Body of pancreas (tissue), 4 donors: ENCODE data around the gene ADAMTS16. TPM values are rescaled to one million over a fixed set of nuclear protein-coding genes. Genes with fewer than 3 reads are reported as not detected.

Experiments used
- ATAC-seq: fragments of 150-250 bp; one replicate; pipeline ENCODE4 v1.9.1; 2016
- DNase-seq, 4 donors: peaks; one replicate each; pipeline ENCODE4 v3.0.0-alpha.2; 2019
- H3K27ac ChIP-seq, 4 donors: fragments of 200-600 bp; sonication (generic); 1 replicate in 3 of 4; 2 replicates in 1 of 4; pipeline versions ENCODE4 v1.5.1 to v1.6.1; 2016 to 2019; ENCODE audit warnings: mild to moderate bottlenecking in 1 of 4, mixed read lengths in 1 of 4, moderate library complexity in 1 of 4
- H3K27me3 ChIP-seq, 2 donors: fragments of 200-600 bp; sonication (generic); one replicate each; pipeline ENCODE4 v1.6.0; 2016; ENCODE audit warnings: mild to moderate bottlenecking in 1 of 2
- H3K36me3 ChIP-seq, 2 donors: fragments of 200-600 bp; sonication (generic); replicated peaks in 1 of 2; 2 replicates each; pipeline ENCODE4 v1.5.1; 2016; ENCODE audit warnings: low read depth in 2 of 2; ENCODE audit not compliant: insufficient read depth in 1 of 2
- H3K4me1 ChIP-seq: fragments of 200-600 bp; sonication (generic); one replicate; pipeline ENCODE4 v1.6.0; 2016
- H3K4me3 ChIP-seq, 2 donors: fragments of 200-600 bp; sonication (generic); 1 replicate in 1 of 2; 2 replicates in 1 of 2; pipeline ENCODE4 v1.5.1; 2016 to 2019
- H3K9me3 ChIP-seq, 3 donors: fragments of 200-600 bp; sonication (generic); 1 replicate in 2 of 3; 2 replicates in 1 of 3; pipeline ENCODE4 v1.5.1; 2016
- CTCF ChIP-seq, 7 experiments: fragments of 450-650 bp in 4 of 7; fragments of 200-600 bp in 3 of 7; sonication (generic) in 3 of 7; IDR thresholded peaks; one replicate each; pipeline ENCODE4 v1.5.1; 2016 to 2019; ENCODE audit warnings: antibody characterized with exemption in 7 of 7
- POLR2A ChIP-seq, 3 donors: fragments of 450-650 bp; IDR thresholded peaks; one replicate each; pipeline ENCODE4 v1.6.1; 2016; ENCODE audit warnings: antibody characterized with exemption in 3 of 3, mild to moderate bottlenecking in 2 of 3
- WGBS, 2 donors: methylation state at CpG; one replicate each; pipeline ENCODE4 v1.1.5; 2017; 5-methylcytosine and 5-hydroxymethylcytosine counted together
- intact Hi-C: fragments of 100-400 bp; cut with DNase I; formaldehyde crosslinking; loops from one replicate; pipeline ENCODE4 v1.15.1; 2023
- total RNA-seq, 2 donors: library from RNA; depleted of rRNA; stranded (reverse); fragments of >200 nt; gene quantifications; one replicate each; pipeline ENCODE4 v1.1.0, GENCODE V29; 2016

ADAMTS16 gene
- total RNA-seq, 2 donors from 2014 or later = 1.8 to 5.6 TPM

- DNase-seq (no peak), ATAC-seq (no peak)
- intact Hi-C loops = no loop called here
- H3K27me3 ChIP-seq = no peaks in the 10 kb centered on the region
- H3K4me3 ChIP-seq = no peak overlapping the region
- H3K27ac ChIP-seq = no peak overlapping the region
- no peaks in the 10 kb centered on the region for H3K36me3 ChIP-seq
- H3K4me1 ChIP-seq = no peaks in the 10 kb centered on the region
- TF ChIP-seq CTCF (IDR thresholded peaks at IDR 0.05) = no peak
- TF ChIP-seq POLR2A (IDR thresholded peaks at IDR 0.05) = no peak
- H3K9me3 ChIP-seq = no peaks in the 10 kb centered on the region
- WGBS, 2 donors = 82 to 86% methylated on average over 15 of the region's 15 CpGs
These were observed 180.1 kb downstream of the ADAMTS16 start for GRCh38 chr5:5320062-5320805.

- no peak for DNase-seq
- ATAC-seq = no peak
- Histone ChIP-seq H3K4me1 (no peaks in the 10 kb centered on the region), H3K27me3 (no peaks in the 10 kb centered on the region), H3K9me3 (no peaks in the 10 kb centered on the region), H3K27ac (no peak overlapping the region), H3K36me3 (no peaks in the 10 kb centered on the region), H3K4me3 (no peak overlapping the region)
- intact Hi-C loops = no loop called here
- TF ChIP-seq CTCF (IDR thresholded peaks at IDR 0.05) (no peak), POLR2A (IDR thresholded peaks at IDR 0.05) (no peak)
- WGBS, 2 donors = 87 to 88% methylated on average over 2 of the region's 2 CpGs
These were observed 181.0 kb downstream of the ADAMTS16 start for GRCh38 chr5:5321137-5321536.

- Histone ChIP-seq H3K9me3 (no peaks in the 10 kb centered on the region), H3K27me3 (no peaks in the 10 kb centered on the region), H3K4me1 (no peaks in the 10 kb centered on the region), H3K27ac (no peak overlapping the region), H3K4me3 (no peak overlapping the region), H3K36me3 (no peaks in the 10 kb centered on the region)
- no peak for ATAC-seq
- 94 to 100% methylated on average over 2 of the region's 2 CpGs for WGBS, 2 donors
- intact Hi-C loops = no loop called here
- no peak for TF ChIP-seq CTCF (IDR thresholded peaks at IDR 0.05)
- TF ChIP-seq POLR2A (IDR thresholded peaks at IDR 0.05) = no peak
- no peak for DNase-seq
These were observed 183.4 kb downstream of the ADAMTS16 start for GRCh38 chr5:5323551-5323950.

- Histone ChIP-seq H3K4me1 (no peaks in the 10 kb centered on the region), H3K27me3 (no peaks in the 10 kb centered on the region), H3K27ac (no peak overlapping the region), H3K9me3 (no peaks in the 10 kb centered on the region), H3K36me3 (no peaks in the 10 kb centered on the region), H3K4me3 (no peak overlapping the region)
- DNase-seq (no peak), ATAC-seq (no peak)
- intact Hi-C loops = no loop called here
- 65 to 84% methylated on average over 4 to 9 of the region's 9 CpGs for WGBS, 2 donors
- TF ChIP-seq POLR2A (IDR thresholded peaks at IDR 0.05) = no peak
- no peak for TF ChIP-seq CTCF (IDR thresholded peaks at IDR 0.05)
These were observed 186.1 kb downstream of the ADAMTS16 start for GRCh38 chr5:5326115-5326758.
